ENCODE data around the gene MOB3C.

Gene MOB3C

GRCh38 chr1:46568461-46568891, 48.1 kb downstream of the MOB3C start:
- H3K36me3 ChIP-seq (ENCODE audit: control insufficient read depth in 5 of 5, insufficient read depth in 5 of 5, low read length in 5 of 5), result peaks cover 11 to 78% (median 53%) of the 10 kb centered on the region in 5 donors
- no peaks in the 10 kb centered on the region for H3K27me3 ChIP-seq (ENCODE audit: control insufficient read depth in 5 of 5, insufficient read depth in 4 of 5, low read length in 5 of 5)
- H3K4me3 ChIP-seq (ENCODE audit: low read depth in 1 of 5, low read length in 5 of 5), result no peak overlapping the region
- H3K9me3 ChIP-seq (ENCODE audit: control insufficient read depth in 5 of 5, low read length in 5 of 5), result no peaks in the 10 kb centered on the region
- peaks cover 0 to 22% (median 6%) of the 10 kb centered on the region in 5 donors for H3K4me1 ChIP-seq (ENCODE audit: control insufficient read depth in 5 of 5, insufficient read depth in 5 of 5, low read length in 5 of 5)
- H3K27ac ChIP-seq (ENCODE audit: low read depth, low read length), result no peak overlapping the region
- H3K9ac ChIP-seq (ENCODE audit: low read length in 5 of 5), result no peak overlapping the region

- Histone ChIP-seq H3K9ac (ENCODE audit: low read length in 5 of 5) (no peak overlapping the region), H3K4me3 (ENCODE audit: low read depth in 1 of 5, low read length in 5 of 5) (no peak overlapping the region), H3K27me3 (ENCODE audit: control insufficient read depth in 5 of 5, insufficient read depth in 4 of 5, low read length in 5 of 5) (no peaks in the 10 kb centered on the region), H3K9me3 (ENCODE audit: control insufficient read depth in 5 of 5, low read length in 5 of 5) (no peaks in the 10 kb centered on the region), H3K27ac (ENCODE audit: low read depth, low read length) (no peak overlapping the region), H3K4me1 (ENCODE audit: control insufficient read depth in 5 of 5, insufficient read depth in 5 of 5, low read length in 5 of 5) (no peaks in the 10 kb centered on the region), H3K36me3 (ENCODE audit: control insufficient read depth in 5 of 5, insufficient read depth in 5 of 5, low read length in 5 of 5) (peaks cover 16 to 95% (median 82%) of the 10 kb centered on the region in 5 donors)
Observed at GRCh38 chr1:46563341-46563740, 53.3 kb downstream of the MOB3C start.

- no peak overlapping the region for H3K9ac ChIP-seq (ENCODE audit: low read length in 5 of 5)
- H3K9me3 ChIP-seq (ENCODE audit: control insufficient read depth in 5 of 5, low read length in 5 of 5), result no peaks in the 10 kb centered on the region
- H3K4me3 ChIP-seq (ENCODE audit: low read depth in 1 of 5, low read length in 5 of 5), result no peak overlapping the region
- no peak overlapping the region for H3K27ac ChIP-seq (ENCODE audit: low read depth, low read length)
- peaks cover 0 to 5% (median 0%) of the 10 kb centered on the region in 5 donors for H3K4me1 ChIP-seq (ENCODE audit: control insufficient read depth in 5 of 5, insufficient read depth in 5 of 5, low read length in 5 of 5)
- peaks cover 13 to 95% (median 82%) of the 10 kb centered on the region in 5 donors for H3K36me3 ChIP-seq (ENCODE audit: control insufficient read depth in 5 of 5, insufficient read depth in 5 of 5, low read length in 5 of 5)
- no peaks in the 10 kb centered on the region for H3K27me3 ChIP-seq (ENCODE audit: control insufficient read depth in 5 of 5, insufficient read depth in 4 of 5, low read length in 5 of 5)
Observed at GRCh38 chr1:46562498-46562897, 54.1 kb downstream of the MOB3C start.

GRCh38 chr1:46558966-46559365, 57.6 kb downstream of the MOB3C start:
- H3K36me3 ChIP-seq (ENCODE audit: control insufficient read depth in 5 of 5, insufficient read depth in 5 of 5, low read length in 5 of 5), result peaks cover 6 to 63% (median 55%) of the 10 kb centered on the region in 5 donors
- no peak overlapping the region for H3K4me3 ChIP-seq (ENCODE audit: low read depth in 1 of 5, low read length in 5 of 5)
- H3K9me3 ChIP-seq (ENCODE audit: control insufficient read depth in 5 of 5, low read length in 5 of 5), result no peaks in the 10 kb centered on the region
- peaks cover 0 to 7% (median 0%) of the 10 kb centered on the region in 5 donors for H3K4me1 ChIP-seq (ENCODE audit: control insufficient read depth in 5 of 5, insufficient read depth in 5 of 5, low read length in 5 of 5)
- H3K27ac ChIP-seq (ENCODE audit: low read depth, low read length), result no peak overlapping the region
- H3K27me3 ChIP-seq (ENCODE audit: control insufficient read depth in 5 of 5, insufficient read depth in 4 of 5, low read length in 5 of 5), result no peaks in the 10 kb centered on the region
- no peak overlapping the region for H3K9ac ChIP-seq (ENCODE audit: low read length in 5 of 5)

- peaks cover 5 to 60% (median 55%) of the 10 kb centered on the region in 5 donors for H3K36me3 ChIP-seq (ENCODE audit: control insufficient read depth in 5 of 5, insufficient read depth in 5 of 5, low read length in 5 of 5)
- no peaks in the 10 kb centered on the region for H3K9me3 ChIP-seq (ENCODE audit: control insufficient read depth in 5 of 5, low read length in 5 of 5)
- H3K4me1 ChIP-seq (ENCODE audit: control insufficient read depth in 5 of 5, insufficient read depth in 5 of 5, low read length in 5 of 5), result peaks cover 0 to 7% (median 0%) of the 10 kb centered on the region in 5 donors
- H3K27ac ChIP-seq (ENCODE audit: low read depth, low read length), result no peak overlapping the region
- H3K4me3 ChIP-seq (ENCODE audit: low read depth in 1 of 5, low read length in 5 of 5), result no peak overlapping the region
- no peak overlapping the region for H3K9ac ChIP-seq (ENCODE audit: low read length in 5 of 5)
- no peaks in the 10 kb centered on the region for H3K27me3 ChIP-seq (ENCODE audit: control insufficient read depth in 5 of 5, insufficient read depth in 4 of 5, low read length in 5 of 5)
Observed at GRCh38 chr1:46558141-46558963, 58.3 kb downstream of the MOB3C start.
